Measurements from ENCODE around the gene SCART1. TPM values are rescaled to one million over a fixed set of nuclear protein-coding genes. Genes with fewer than 3 reads are reported as not detected.
"Not testable (repeated sequence)": the region's sequence is repeated elsewhere in the genome, so short reads cannot be mapped to it uniquely, and the experiment has no call there.

SCART1 gene
- total RNA-seq, 6 experiments from 2014 or later: 0.59 to 1.3 (median 1.0) TPM

DNA sequence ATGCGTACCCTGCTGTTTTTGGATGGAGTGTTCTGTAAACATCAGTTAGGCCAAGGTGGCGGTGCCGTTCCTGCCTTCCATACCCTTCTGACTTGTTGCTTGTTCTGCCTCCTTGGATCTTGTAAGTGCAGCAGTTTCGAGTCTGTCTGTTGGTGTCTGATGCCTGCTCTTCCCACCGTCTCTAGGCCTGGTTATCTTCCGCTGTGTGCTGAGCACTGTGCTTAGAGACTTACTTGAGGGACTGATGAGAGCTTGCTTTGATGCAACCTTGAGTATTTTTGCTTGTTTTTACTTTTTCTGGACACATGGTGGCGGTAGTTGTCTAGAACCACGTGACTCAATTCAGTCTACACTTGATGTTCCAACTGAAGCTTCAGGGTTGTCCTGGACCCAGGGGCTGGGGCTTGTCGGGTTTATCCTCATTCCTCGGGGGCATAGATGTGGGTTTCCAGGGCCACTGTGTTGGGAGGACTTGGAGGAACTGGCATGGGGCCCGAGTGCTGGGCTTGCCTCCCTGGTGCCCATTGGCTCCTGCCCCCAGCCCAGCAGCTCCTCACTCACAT is 15.0 kb upstream of the SCART1 start:
- Mint-ChIP-seq H3K9me3 (peaks cover 6% of the 10 kb centered on the region), H3K4me1 (ENCODE audit: low read depth) (no peaks in the 10 kb centered on the region; the same call in 1 of the 2 replicates), H3K27me3 (ENCODE audit: insufficient read depth) (peaks cover 5% of the 10 kb centered on the region), H3K4me3 (no peak overlapping the region), H3K27ac (no peak overlapping the region), H3K36me3 (ENCODE audit: low read depth) (peaks cover 8% of the 10 kb centered on the region; the same call in 1 of the 2 replicates)
- peak; percentile 38 for DNase-seq
- TF ChIP-seq, protein P1, sequence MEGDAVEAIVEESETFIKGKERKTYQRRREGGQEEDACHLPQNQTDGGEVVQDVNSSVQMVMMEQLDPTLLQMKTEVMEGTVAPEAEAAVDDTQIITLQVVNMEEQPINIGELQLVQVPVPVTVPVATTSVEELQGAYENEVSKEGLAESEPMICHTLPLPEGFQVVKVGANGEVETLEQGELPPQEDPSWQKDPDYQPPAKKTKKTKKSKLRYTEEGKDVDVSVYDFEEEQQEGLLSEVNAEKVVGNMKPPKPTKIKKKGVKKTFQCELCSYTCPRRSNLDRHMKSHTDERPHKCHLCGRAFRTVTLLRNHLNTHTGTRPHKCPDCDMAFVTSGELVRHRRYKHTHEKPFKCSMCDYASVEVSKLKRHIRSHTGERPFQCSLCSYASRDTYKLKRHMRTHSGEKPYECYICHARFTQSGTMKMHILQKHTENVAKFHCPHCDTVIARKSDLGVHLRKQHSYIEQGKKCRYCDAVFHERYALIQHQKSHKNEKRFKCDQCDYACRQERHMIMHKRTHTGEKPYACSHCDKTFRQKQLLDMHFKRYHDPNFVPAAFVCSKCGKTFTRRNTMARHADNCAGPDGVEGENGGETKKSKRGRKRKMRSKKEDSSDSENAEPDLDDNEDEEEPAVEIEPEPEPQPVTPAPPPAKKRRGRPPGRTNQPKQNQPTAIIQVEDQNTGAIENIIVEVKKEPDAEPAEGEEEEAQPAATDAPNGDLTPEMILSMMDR (IDR thresholded peaks at IDR 0.05): peak; percentile 72

DNA sequence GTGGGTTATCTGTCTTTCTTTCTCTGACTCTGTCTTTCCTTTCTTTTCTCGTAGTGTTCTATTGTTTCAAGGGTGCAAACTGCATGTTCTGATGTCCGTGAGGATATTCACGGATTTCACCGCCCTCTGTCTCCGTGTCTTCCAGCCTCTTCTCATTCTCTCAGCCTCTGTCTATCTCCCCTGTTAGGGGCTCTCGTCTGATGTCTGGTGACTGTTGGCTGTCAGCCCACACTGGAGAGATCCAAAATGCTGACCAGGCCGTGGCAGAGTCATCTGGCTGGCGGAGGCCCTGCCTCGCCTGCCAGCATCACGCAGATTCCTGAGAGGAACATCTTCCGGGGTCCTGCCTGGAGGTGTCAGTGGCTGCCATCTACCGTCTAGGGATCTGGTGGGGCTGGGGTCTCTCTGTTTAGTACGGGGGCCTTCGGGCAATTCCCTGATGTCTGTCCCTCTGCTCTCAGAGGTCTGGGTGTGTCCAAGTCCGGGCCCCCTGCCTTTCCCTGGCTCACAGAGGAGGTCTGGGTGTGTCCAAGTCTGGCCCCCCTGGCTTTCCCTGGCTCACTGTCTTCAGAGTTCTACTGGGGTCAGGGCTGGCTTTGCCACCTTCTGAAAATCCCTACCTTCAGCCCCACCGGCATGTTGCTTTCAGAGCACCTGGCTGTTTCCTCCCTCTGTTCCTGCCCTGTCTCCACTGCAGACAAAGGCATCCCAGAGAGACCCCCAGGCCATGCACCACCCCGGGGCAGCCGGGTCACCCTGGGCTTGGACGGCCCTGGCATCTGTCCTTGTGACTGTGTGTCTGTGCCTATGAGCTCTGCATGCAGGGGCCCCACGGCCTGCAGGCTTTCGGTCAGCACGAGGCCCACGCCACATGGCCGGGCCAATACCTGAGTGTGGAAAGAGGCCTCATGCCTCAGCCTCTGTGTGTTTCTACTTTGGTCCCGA is 14.0 kb upstream of the SCART1 start:
- H3K27ac Mint-ChIP-seq: no peak overlapping the region
- H3K4me1 Mint-ChIP-seq (ENCODE audit: low read depth): no peaks in the 10 kb centered on the region; the same call in 1 of the 2 replicates
- DNase-seq: no peak
- peaks cover 8% of the 10 kb centered on the region for H3K36me3 Mint-ChIP-seq (ENCODE audit: low read depth)
- TF ChIP-seq, protein P1 (IDR thresholded peaks at IDR 0.05): no peak
- H3K9me3 Mint-ChIP-seq: peaks cover 8% of the 10 kb centered on the region
- peaks cover 5% of the 10 kb centered on the region for H3K27me3 Mint-ChIP-seq (ENCODE audit: insufficient read depth)
- H3K4me3 Mint-ChIP-seq: no peak overlapping the region

DNA sequence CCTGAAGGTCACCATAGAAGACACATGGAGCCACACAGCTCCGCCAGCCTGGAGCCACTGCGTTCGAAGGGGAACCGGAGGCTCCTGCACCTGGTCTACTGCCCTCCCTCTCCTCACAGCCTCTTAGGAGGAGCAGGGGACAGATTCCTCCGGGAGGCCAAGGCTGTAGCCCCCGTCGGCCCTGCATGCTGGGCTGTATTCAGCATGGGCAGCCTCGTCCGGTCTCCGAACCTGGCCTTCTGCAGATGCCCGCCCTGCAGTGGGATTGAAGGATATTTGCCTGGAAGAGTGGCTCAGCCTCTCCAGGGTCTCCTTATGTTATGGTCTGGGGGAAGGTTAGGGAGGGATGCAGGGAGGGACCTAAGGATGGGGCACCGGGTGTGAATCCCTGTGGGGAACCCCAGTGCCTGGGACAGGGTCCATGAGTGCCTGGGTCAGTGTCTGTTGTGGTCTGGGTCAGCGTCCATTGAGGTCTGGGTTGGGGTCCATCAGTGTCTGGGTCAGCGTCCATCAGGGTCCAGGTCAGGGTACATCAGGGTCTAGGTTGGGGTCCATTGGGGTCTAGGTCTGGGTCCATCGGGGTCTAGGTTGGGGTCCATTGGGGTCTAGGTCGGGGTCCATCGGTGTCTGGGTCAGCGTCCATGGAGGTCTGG is 13.0 kb upstream of the SCART1 start:
- DNase-seq: no peak
- no peak overlapping the region for H3K4me3 Mint-ChIP-seq

GRCh38 chr10:133441356-133441755 is 12.4 kb upstream of the SCART1 start:
- not testable (repeated sequence) for H3K4me3 Mint-ChIP-seq; H3K27me3 Mint-ChIP-seq (ENCODE audit: insufficient read depth); DNase-seq; H3K4me1 Mint-ChIP-seq (ENCODE audit: low read depth); H3K27ac Mint-ChIP-seq
- Mint-ChIP-seq H3K36me3 (ENCODE audit: low read depth) (peaks cover 13% of the 10 kb centered on the region), H3K9me3 (peaks cover 18% of the 10 kb centered on the region)

More for the DNA sequence above, 13.0 kb upstream of the SCART1 start:
- H3K27me3 Mint-ChIP-seq (ENCODE audit: insufficient read depth): peaks cover 9% of the 10 kb centered on the region
- peaks cover 13% of the 10 kb centered on the region for H3K36me3 Mint-ChIP-seq (ENCODE audit: low read depth)
- TF ChIP-seq, protein P1 (IDR thresholded peaks at IDR 0.05): no peak
- H3K9me3 Mint-ChIP-seq: peaks cover 18% of the 10 kb centered on the region
- no peak overlapping the region for H3K27ac Mint-ChIP-seq
- no peaks in the 10 kb centered on the region; the same call in 1 of the 2 replicates for H3K4me1 Mint-ChIP-seq (ENCODE audit: low read depth)

DNA sequence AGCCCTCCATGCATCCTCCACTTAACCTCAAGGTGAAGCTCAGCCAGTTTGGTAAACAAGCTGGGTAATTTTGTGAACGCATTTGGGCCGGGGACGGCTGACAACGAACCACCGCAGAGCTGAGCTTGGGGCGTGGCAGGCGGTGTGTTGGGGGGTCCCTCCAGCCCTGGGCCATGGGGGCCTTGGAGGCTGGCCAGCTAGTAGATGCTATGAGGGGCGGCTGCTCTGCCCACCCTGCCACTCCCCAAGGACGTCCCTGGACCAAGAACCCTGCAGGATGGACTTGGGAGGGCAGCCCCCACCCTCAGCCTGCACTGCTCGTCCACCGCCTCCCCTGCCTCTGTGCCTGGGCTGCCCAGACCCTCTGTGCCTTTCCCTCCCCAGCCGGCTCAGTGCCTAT is 12.0 kb upstream of the SCART1 start:
- peaks cover 17% of the 10 kb centered on the region for H3K36me3 Mint-ChIP-seq (ENCODE audit: low read depth)
- DNase-seq: no peak
- peaks cover 6% of the 10 kb centered on the region for H3K27me3 Mint-ChIP-seq (ENCODE audit: insufficient read depth)
- H3K4me1 Mint-ChIP-seq (ENCODE audit: low read depth): no peaks in the 10 kb centered on the region; the same call in 1 of the 2 replicates
- TF ChIP-seq, protein P1 (IDR thresholded peaks at IDR 0.05): no peak
- no peak overlapping the region for H3K27ac Mint-ChIP-seq
- peaks cover 21% of the 10 kb centered on the region for H3K9me3 Mint-ChIP-seq
- H3K4me3 Mint-ChIP-seq: no peak overlapping the region

All from HFFc6 (cell line).